Stimulated activated CD4-positive, alpha-beta T cell treated with anti-CD3 and anti-CD28 coated beads, Interleukin-4, amount 100 ng/mL, for 1 hour (primary cell): ENCODE results near the gene GCG.

ENCODE experiments used
- DNase-seq: peaks from one replicate; pipeline ENCODE4 v3.0.0-alpha.2; 2020

The GCG gene

GRCh38 chr2:162148956-162149355, 3.1 kb downstream of the GCG start:
- no peak for DNase-seq

GRCh38 chr2:162143969-162144368, 8.1 kb downstream of the GCG start:
- no peak for DNase-seq

- no peak for DNase-seq
These were observed 13.7 kb downstream of the GCG start for GRCh38 chr2:162138310-162138709.

GRCh38 chr2:162127422-162127821, 24.6 kb downstream of the GCG start:
- no peak for DNase-seq

GRCh38 chr2:162126527-162126926, 25.5 kb downstream of the GCG start:
- DNase-seq, result no peak

- no peak for DNase-seq
These were observed 25.9 kb downstream of the GCG start for GRCh38 chr2:162126111-162126519.

GRCh38 chr2:162125138-162125537, 26.9 kb downstream of the GCG start:
- DNase-seq, result no peak

GRCh38 chr2:162123806-162124758, 28.0 kb downstream of the GCG start:
- DNase-seq, result no peak

- no peak for DNase-seq
These were observed 33.6 kb downstream of the GCG start for GRCh38 chr2:162118166-162119031.

- no peak for DNase-seq
These were observed 35.7 kb downstream of the GCG start for GRCh38 chr2:162116352-162116751.

GRCh38 chr2:162115076-162115475, 37.0 kb downstream of the GCG start:
- DNase-seq, result no peak

GRCh38 chr2:162114271-162114670, 37.8 kb downstream of the GCG start:
- no peak for DNase-seq

- no peak for DNase-seq
These were observed 38.3 kb downstream of the GCG start for GRCh38 chr2:162113776-162114168.

GRCh38 chr2:162113088-162113775, 38.8 kb downstream of the GCG start:
- no peak for DNase-seq

- DNase-seq, result no peak
These were observed 39.8 kb downstream of the GCG start for GRCh38 chr2:162111958-162112850.

GRCh38 chr2:162107361-162107901, 44.6 kb downstream of the GCG start:
- DNase-seq, result no peak

- DNase-seq, result no peak
These were observed 45.3 kb downstream of the GCG start for GRCh38 chr2:162106746-162107145.

GRCh38 chr2:162106146-162106551, 45.9 kb downstream of the GCG start:
- DNase-seq, result no peak

- DNase-seq, result no peak
These were observed 48.5 kb downstream of the GCG start for GRCh38 chr2:162103443-162104009.

GRCh38 chr2:162100579-162100978, 51.5 kb downstream of the GCG start:
- DNase-seq, result no peak

- no peak for DNase-seq
These were observed 52.2 kb downstream of the GCG start for GRCh38 chr2:162099836-162100235.
